HepG2 (cell line): ENCODE measurements around the gene SLC25A27. TPM values are rescaled to one million over a fixed set of nuclear protein-coding genes. Genes with fewer than 3 reads are reported as not detected.

Experiments used
- ATAC-seq: fragments of 200-7000 bp; cut with Tn5 transposase; 3 replicates; pipeline ENCODE4 v1.9.1; 2020; ENCODE audit warnings: mild to moderate bottlenecking, moderate library complexity
- Bru-seq: library from RNA; stranded (reverse); fragments of 400-500 nt; gene quantifications from one replicate; lab custom pipeline; 2021; lab: Mats Ljungman, UMichigan
- BruChase-seq, 2 experiments: library from RNA; stranded (reverse); fragments of 400-500 nt; gene quantifications; one replicate each; lab custom pipeline; 2021; lab: Mats Ljungman, UMichigan
- BruUV-seq: library from RNA; stranded (reverse); fragments of 400-500 nt; replicated peaks from 2 replicates; lab custom pipeline; 2021; lab: Mats Ljungman, UMichigan
- CTCF ChIA-PET: fragments of 300-600 bp; formaldehyde crosslinking; extraction: SDS; loops from one replicate; lab custom pipeline; 2021; ENCODE audit warnings: low total read pairs, inconsistent platforms, low intra/inter-chr PET ratio; lab: Yijun Ruan, JAX
- POLR2A ChIA-PET: fragments of 350-600 bp; sonication (Branson Sonifier 250); formaldehyde crosslinking; loops from one replicate; lab custom pipeline; 2020; ENCODE audit warnings: antibody characterized with exemption, inconsistent platforms; lab: Yijun Ruan, JAX
- DNase-seq: peaks from one replicate; pipeline ENCODE4 v3.0.0-alpha.2; 2015; ENCODE audit warnings: low spot score
- FAIRE-seq: peaks from 3 replicates; lab custom pipeline; 2011; peaks lifted over from hg19 to GRCh38; lab: Jason Lieb, UNC
- H2AFZ ChIP-seq: one replicate; pipeline ENCODE4 v1.6.1; 2011; ENCODE audit warnings: low read length, inconsistent platforms
- H3K27ac ChIP-seq: fragments of 300-600 bp; 3 replicates; pipeline ENCODE4 v1.8.0; 2011; ENCODE audit warnings: mixed run types, mild to moderate bottlenecking, mixed read lengths, low read length, inconsistent platforms; ENCODE audit not compliant: insufficient read depth; ENCODE audit errors: extremely low read length
- H3K27me3 ChIP-seq, 2 experiments: fragments of 200-600 bp in 1 of 2; 2 replicates in 1 of 2; 3 replicates in 1 of 2; pipeline versions ENCODE4 v1.6.0 to v1.8.0; 2011; ENCODE audit warnings: low read length in 2 of 2, mild to moderate bottlenecking in 2 of 2, moderate library complexity in 2 of 2, inconsistent platforms in 1 of 2; ENCODE audit not compliant: insufficient read depth in 2 of 2, control insufficient read depth in 1 of 2
- H3K36me3 ChIP-seq, 2 experiments: fragments of 200-600 bp in 1 of 2; replicated peaks in 1 of 2; 2 replicates in 1 of 2; 3 replicates in 1 of 2; pipeline versions ENCODE4 v1.5.1 to v1.8.0; 2011; ENCODE audit warnings: low read length in 2 of 2, inconsistent platforms in 1 of 2; ENCODE audit not compliant: insufficient read depth in 2 of 2, control insufficient read depth in 1 of 2
- H3K4me1 ChIP-seq: 2 replicates; pipeline ENCODE4 v1.5.1; 2012; ENCODE audit warnings: low read length, inconsistent platforms; ENCODE audit not compliant: insufficient read depth
- H3K4me2 ChIP-seq: 2 replicates; pipeline ENCODE4 v1.6.0; 2011; ENCODE audit warnings: low read depth, low read length, inconsistent platforms
- H3K4me3 ChIP-seq, 3 experiments: fragments of 200-600 bp in 1 of 3; sonication (generic), shearing (Covaris generic) in 1 of 3; replicated peaks in 1 of 3; 2 replicates each; pipeline ENCODE4 v1.5.1; 2011 to 2016; ENCODE audit warnings: low read length in 3 of 3, inconsistent platforms in 2 of 3, low read depth in 2 of 3, mild to moderate bottlenecking in 2 of 3, control low read depth in 1 of 3, mixed read lengths in 1 of 3; ENCODE audit not compliant: insufficient read depth in 1 of 3
- H3K79me2 ChIP-seq: one replicate; pipeline ENCODE4 v1.6.1; 2011; ENCODE audit warnings: low read length, inconsistent platforms; ENCODE audit not compliant: insufficient read depth
- H3K9ac ChIP-seq: 2 replicates; pipeline ENCODE4 v1.6.0; 2011; ENCODE audit warnings: mild to moderate bottlenecking, low read depth, low read length, inconsistent platforms; ENCODE audit not compliant: insufficient read depth
- H3K9me3 ChIP-seq: 2 replicates; pipeline ENCODE4 v1.5.1; 2012; ENCODE audit warnings: mild to moderate bottlenecking, low read length
- H4K20me1 ChIP-seq: 2 replicates; pipeline ENCODE4 v1.6.0; 2011; ENCODE audit warnings: inconsistent platforms, mild to moderate bottlenecking, low read length, moderate library complexity; ENCODE audit not compliant: insufficient read depth
- IRF9 ChIP-seq: sonication (generic); formaldehyde crosslinking; IDR thresholded peaks from 2 replicates; pipeline ENCODE4 v1.8.0; 2022; ENCODE audit warnings: missing genetic modification reagents, mild to moderate bottlenecking, borderline replicate concordance
- MTF1 ChIP-seq: sonication (generic); formaldehyde crosslinking; IDR thresholded peaks from 2 replicates; pipeline ENCODE4 v1.5.0; 2020; ENCODE audit warnings: missing genetic modification reagents
- MTF2 ChIP-seq: sonication (generic); formaldehyde crosslinking; IDR thresholded peaks from 2 replicates; pipeline ENCODE4 v1.5.0; 2020; ENCODE audit warnings: missing genetic modification reagents, borderline replicate concordance
- SP5 ChIP-seq: IDR thresholded peaks from 2 replicates; pipeline ENCODE4 v1.6.1; 2016; ENCODE audit warnings: low read depth, borderline replicate concordance
- ZBTB7A ChIP-seq: sonication (generic); formaldehyde crosslinking; IDR thresholded peaks from 2 replicates; pipeline ENCODE4 v1.8.0; 2022; ENCODE audit warnings: mild to moderate bottlenecking, missing genetic modification reagents
- ZNF407 ChIP-seq: sonication (generic); formaldehyde crosslinking; IDR thresholded peaks from one replicate; pipeline ENCODE4 v1.5.1; 2020; ENCODE audit warnings: mild to moderate bottlenecking, missing genetic modification reagents; ENCODE audit errors: not compliant biosample characterization
- WGBS: methylation state at CpG from one replicate; pipeline ENCODE4 v1.1.6; 2017; ENCODE audit warnings: low lambda C conversion rate; 5-methylcytosine and 5-hydroxymethylcytosine counted together
- in situ Hi-C: cut with HindIII; loops from 2 replicates; pipeline ENCODE4 v1.10.0; 2017; ENCODE audit warnings: low pct_unique_long_range_greater_than_20kb; ENCODE audit not compliant: extremely low pct_ligation_motif_present
- intact Hi-C: fragments of 100-400 bp; cut with micrococcal nuclease; formaldehyde crosslinking; loops from one replicate; pipeline ENCODE4 v1.10.0; 2022; ENCODE audit not compliant: unreplicated experiment
- long read RNA-seq, 2 experiments: library from RNA in 1 of 2; library from polyadenylated mRNA in 1 of 2; stranded (forward) in 1 of 2; unstranded in 1 of 2; transcript quantifications; one replicate each; pipeline ENCODE4 v2.0.0, GENCODE V29; 2019 to 2022
- polyA minus RNA-seq, 3 experiments: library from RNA; depleted of rRNA, polyadenylated mRNA; stranded (reverse); fragments of >200 nt; gene quantifications; 2 replicates each; pipeline ENCODE4 v1.2.3, GENCODE V29; 2011; ENCODE audit warnings: low replicate concordance in 1 of 3
- polyA plus RNA-seq, 8 experiments: library from polyadenylated mRNA; depleted of rRNA in 3 of 8; stranded (reverse) in 7 of 8; unstranded in 1 of 8; fragments of >200 nt; fragmentation: Illumina TruSeq in 4 of 8; extraction: Trizol in 4 of 8; gene quantifications; 2 replicates each; pipeline versions ENCODE4 v1.2.1 to v1.2.3, GENCODE V29; 2011 to 2016; ENCODE audit warnings: low read depth in 4 of 8, missing spikeins in 1 of 8, mixed read lengths in 1 of 8; ENCODE audit not compliant: insufficient read depth in 1 of 8
- total RNA-seq, 5 experiments: library from RNA; depleted of rRNA; stranded (reverse); fragments of >200 nt; fragmentation: Illumina TruSeq; extraction: Trizol; gene quantifications; 2 replicates each; pipeline ENCODE4 v1.2.3, GENCODE V29; 2016; ENCODE audit warnings: low read depth in 1 of 5

Gene SLC25A27
- total RNA-seq (2016; rRNA removed; fragmentation: Illumina TruSeq; extraction: Trizol): 0.32 and 0.46 TPM in 2 replicates
- not detected in 2 replicates for total RNA-seq (2016; cell fraction: cytosol; rRNA removed; fragmentation: Illumina TruSeq; extraction: Trizol; ENCODE audit: low read depth)
- total RNA-seq (2016; cell fraction: insoluble cytoplasmic fraction; rRNA removed; fragmentation: Illumina TruSeq; extraction: Trizol): 1.00 TPM in 1 of 2 replicates, not detected in the other
- total RNA-seq (2016; cell fraction: membrane; rRNA removed; fragmentation: Illumina TruSeq; extraction: Trizol): 0.22 and 0.41 TPM in 2 replicates
- 1.4 and 2.5 TPM in 2 replicates for total RNA-seq (2016; cell fraction: nucleus; rRNA removed; fragmentation: Illumina TruSeq; extraction: Trizol)
- 1.3 and 1.8 TPM in 2 replicates for polyA plus RNA-seq (2011; rRNA removed)
- not detected in 2 replicates for polyA plus RNA-seq (2011; cell fraction: cytosol; rRNA removed)
- polyA plus RNA-seq (2011; cell fraction: nucleus; rRNA removed): 4.5 and 5.8 TPM in 2 replicates
- polyA plus RNA-seq (2012): 1.5 and 2.6 TPM in 2 replicates
- polyA plus RNA-seq (2016; cell fraction: cytosol; fragmentation: Illumina TruSeq; extraction: Trizol; ENCODE audit: low read depth): not detected in 2 replicates
- polyA plus RNA-seq (2016; cell fraction: insoluble cytoplasmic fraction; fragmentation: Illumina TruSeq; extraction: Trizol; ENCODE audit: low read depth): not detected in 2 replicates
- polyA plus RNA-seq (2016; cell fraction: membrane; fragmentation: Illumina TruSeq; extraction: Trizol; ENCODE audit: low read depth): not detected in 2 replicates
- polyA plus RNA-seq (2016; cell fraction: nucleus; fragmentation: Illumina TruSeq; extraction: Trizol; ENCODE audit: insufficient read depth, low read depth): 2.5 and 4.7 TPM in 2 replicates
- polyA minus RNA-seq (2011; rRNA and poly(A)+ RNA removed; ENCODE audit: low replicate concordance): 0.12 and 0.89 TPM in 2 replicates
- not detected in 2 replicates for polyA minus RNA-seq (2011; cell fraction: cytosol; rRNA and poly(A)+ RNA removed)
- polyA minus RNA-seq (2011; cell fraction: nucleus; rRNA and poly(A)+ RNA removed): 2.2 and 2.6 TPM in 2 replicates
- Bru-seq, nascent RNA: percentile 24 among the genes with signal in this experiment
- percentile 35 among the genes with signal in this experiment for BruChase-seq, experiment 1, labeled RNA remaining after a 6-hour chase
- BruChase-seq, experiment 2, labeled RNA remaining after a 2-hour chase: percentile 27 among the genes with signal in this experiment
- long read RNA-seq, experiment 1: 0 reads
- long read RNA-seq, experiment 2, partial matches to known transcripts: 0 of 1 reads
- long read RNA-seq, experiment 2, other reads (novel, unspliced or antisense): 1 of 1 reads

GRCh38 chr6:46652603-46653438, at the start of gene SLC25A27, which contains the start of gene CYP39A1:
Gene SLC25A27, plus strand, starts transcription at chr6:46652975. Its CDS starts 218 bp downstream, at chr6:46653193.
Gene CYP39A1, minus strand, starts transcription at chr6:46652818. Its CDS starts 236 bp downstream, at chr6:46652582.
- CTCF ChIA-PET: no interaction called here
- BruUV-seq: no TSS peak
- in situ Hi-C loops: no loop called here
- POLR2A ChIA-PET: no interaction called here
- Histone ChIP-seq H3K79me2 (no peaks in the 10 kb centered on the region), H3K4me1 (peaks cover 20% of the 10 kb centered on the region), H2AFZ (peak within 1 kb of the TSS; percentile 83), H3K36me3 (no peaks in the 10 kb centered on the region), H3K9me3 (no peaks in the 10 kb centered on the region), H3K9ac (0 out of 2 replicates have a peak within 1 kb of the TSS, but pooled peaks have one; percentile 2), H3K27ac (no peak within 1 kb of the TSS), H3K4me2 (peak within 1 kb of the TSS; percentile 93), H4K20me1 (no peaks in the 10 kb centered on the region), H3K4me3 (peak within 1 kb of the TSS; percentile 69 to 79 (median 70); a peak in 5 of 6 replicates), H3K27me3 (peaks cover 0 to 25% of the 10 kb centered on the region in 2 experiments; a peak in 2 of 5 replicates)
- intact Hi-C loops: loop anchor here (10.0 kb wide), 1 partner anchor 158 kb away; the partner anchor contains the start of gene RCAN2
- ATAC-seq (peak; percentile 99), DNase-seq (peak; percentile 79), FAIRE-seq (peak; percentile 79)
- under 1% methylated on average over 26 of the region's 72 CpGs for WGBS
- TF ChIP-seq MTF1 (CRISPR knock-in tag): 0 out of 2 replicates have a peak, but pooled peaks have one; percentile 20
- TF ChIP-seq IRF9 (CRISPR knock-in tag): peak; percentile 24; the same call in 1 of the 2 replicates
- TF ChIP-seq ZNF407 (CRISPR knock-in tag): peak; percentile 75
- TF ChIP-seq MTF2 (CRISPR knock-in tag): peak; percentile 81; the same call in 1 of the 2 replicates
- TF ChIP-seq SP5 (CRISPR knock-in tag): 0 out of 2 replicates have a peak, but pooled peaks have one; percentile 58
- TF ChIP-seq ZBTB7A (CRISPR knock-in tag): 0 out of 2 replicates have a peak, but pooled peaks have one; percentile 46
